Activated T-helper 9 cell treated with anti-CD3 and anti-CD28 coated beads, Interleukin-2, amount 50 U/mL, for 16 hours (primary cell): ENCODE measurements around the gene CCDC122.

ENCODE experiments used
- DNase-seq: peaks from one replicate; pipeline ENCODE4 v3.0.0-alpha.2; 2020; ENCODE audit warnings: low read depth

CCDC122 gene

GRCh38 chr13:43878892-43879754 is at the start of gene CCDC122:
Gene CCDC122 (minus strand): TSS chr13:43879740. CDS start chr13:43869376, 10,364 bp downstream.
- peak; percentile 72 for DNase-seq

GRCh38 chr13:43924549-43925245 is 45.2 kb upstream of the CCDC122 start:
- no peak for DNase-seq

GRCh38 chr13:43920965-43921674 is 41.6 kb upstream of the CCDC122 start:
- no peak for DNase-seq

GRCh38 chr13:43918636-43919035 is 39.1 kb upstream of the CCDC122 start:
- DNase-seq, result no peak

- no peak for DNase-seq
Observed at GRCh38 chr13:43916828-43917227, 37.3 kb upstream of the CCDC122 start.

- no peak for DNase-seq
Observed at GRCh38 chr13:43915451-43915850, 35.9 kb upstream of the CCDC122 start.

- DNase-seq, result no peak
Observed at GRCh38 chr13:43911871-43912270, 32.3 kb upstream of the CCDC122 start.

- no peak for DNase-seq
Observed at GRCh38 chr13:43911278-43911677, 31.7 kb upstream of the CCDC122 start.

- DNase-seq, result no peak
Observed at GRCh38 chr13:43910856-43911255, 31.3 kb upstream of the CCDC122 start.

GRCh38 chr13:43908156-43909126 is 28.9 kb upstream of the CCDC122 start:
- no peak for DNase-seq

- no peak for DNase-seq
Observed at GRCh38 chr13:43905435-43906031, 26.0 kb upstream of the CCDC122 start.

- DNase-seq, result no peak
Observed at GRCh38 chr13:43895940-43896339, 16.4 kb upstream of the CCDC122 start.

GRCh38 chr13:43894438-43894837 is 14.9 kb upstream of the CCDC122 start:
- DNase-seq, result no peak

GRCh38 chr13:43884222-43884621 is 4.7 kb upstream of the CCDC122 start:
- DNase-seq, result no peak

GRCh38 chr13:43883631-43884030 is 4.1 kb upstream of the CCDC122 start:
- DNase-seq, result no peak

- no peak for DNase-seq
Observed at GRCh38 chr13:43881580-43881979, 2.0 kb upstream of the CCDC122 start.

GRCh38 chr13:43880926-43881325 is 1.4 kb upstream of the CCDC122 start:
- no peak for DNase-seq

- no peak for DNase-seq
Observed at GRCh38 chr13:43880214-43880855, 795 bp upstream of the CCDC122 start.

GRCh38 chr13:43879755-43880181 is 228 bp upstream of the CCDC122 start, which contains the start of gene LACC1:
Gene LACC1 (plus strand): TSS chr13:43879904. CDS start chr13:43880986, 1,082 bp downstream.
- DNase-seq, result no peak

- no peak for DNase-seq
Observed at GRCh38 chr13:43877766-43878165, 1.8 kb downstream of the CCDC122 start.
